ENCODE data around the gene UCN. TPM values are rescaled to one million over a fixed set of nuclear protein-coding genes. Genes with fewer than 3 reads are reported as not detected.
"Not testable (repeated sequence)": the region's sequence is repeated elsewhere in the genome, so short reads cannot be mapped to it uniquely, and the experiment has no call there.

Gene UCN
- total RNA-seq, 4 donors from 2014 or later: 1.8 to 6.1 (median 3.3) TPM

DNA sequence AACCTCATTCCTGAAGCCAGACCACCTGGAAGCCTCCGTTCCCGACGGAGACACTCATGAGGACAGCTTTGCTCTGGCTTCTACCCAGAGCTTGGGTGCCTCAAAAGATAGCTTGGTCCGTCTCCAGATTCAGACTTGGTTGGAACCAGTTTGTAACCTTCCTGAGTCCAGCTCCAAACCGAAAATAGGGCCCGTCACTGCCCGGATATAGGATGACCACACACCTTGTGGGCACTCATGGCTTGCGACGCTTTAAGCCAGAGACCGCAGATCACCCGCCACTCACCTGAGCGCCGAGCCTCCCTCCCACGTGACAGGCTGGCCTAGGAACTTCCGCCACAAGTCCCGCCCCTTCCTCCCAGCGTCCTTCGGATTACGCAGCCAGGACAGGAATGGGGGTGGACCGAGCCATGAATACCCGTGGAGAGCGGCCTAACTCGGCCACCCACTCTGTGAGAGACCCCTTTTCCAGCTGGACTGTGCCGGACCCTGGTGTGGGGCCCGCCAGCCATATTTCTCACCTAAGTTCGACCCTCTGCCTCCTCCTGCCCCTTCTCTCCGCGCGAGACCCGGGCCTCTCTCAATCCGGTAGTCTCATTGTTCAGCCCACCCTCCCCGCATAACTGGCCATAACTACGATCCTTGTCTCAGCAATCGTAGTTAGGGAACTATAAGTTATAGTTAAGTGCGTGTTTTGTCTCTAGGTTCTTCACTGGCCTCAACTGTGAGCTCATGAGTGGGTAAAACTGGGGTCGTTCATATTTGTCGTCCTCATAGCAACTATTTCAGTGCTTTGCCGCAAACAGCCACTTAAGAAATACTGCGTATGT is 14.7 kb upstream of the UCN start, which contains the start of gene MPV17:
Gene MPV17, minus strand, starts transcription at position 332 of the 830 bp plus-strand sequence. CDS start 580 bp downstream, outside the sequence.
- Histone ChIP-seq H3K4me1 (peaks cover 29 to 34% (median 31%) of the 10 kb centered on the region in 4 donors), H3K27me3 (no peaks in the 10 kb centered on the region), H3K9me3 (no peaks in the 10 kb centered on the region), H3K4me3 (peak within 1 kb of the TSS; percentile 78 to 95 (median 84)), H3K36me3 (peaks cover 20 to 26% (median 25%) of the 10 kb centered on the region in 4 donors), H3K27ac (replicated peaks in 1 of 4) (peak within 1 kb of the TSS; percentile 93 to 98 (median 95))
- 0% methylated on average over 25 of the region's 39 CpGs for WGBS
- TF ChIP-seq POLR2AphosphoS5 (IDR thresholded peaks at IDR 0.05): peak; percentile 97 to 98
- TF ChIP-seq EP300 (IDR thresholded peaks at IDR 0.05): no peak
- TF ChIP-seq, protein P1, sequence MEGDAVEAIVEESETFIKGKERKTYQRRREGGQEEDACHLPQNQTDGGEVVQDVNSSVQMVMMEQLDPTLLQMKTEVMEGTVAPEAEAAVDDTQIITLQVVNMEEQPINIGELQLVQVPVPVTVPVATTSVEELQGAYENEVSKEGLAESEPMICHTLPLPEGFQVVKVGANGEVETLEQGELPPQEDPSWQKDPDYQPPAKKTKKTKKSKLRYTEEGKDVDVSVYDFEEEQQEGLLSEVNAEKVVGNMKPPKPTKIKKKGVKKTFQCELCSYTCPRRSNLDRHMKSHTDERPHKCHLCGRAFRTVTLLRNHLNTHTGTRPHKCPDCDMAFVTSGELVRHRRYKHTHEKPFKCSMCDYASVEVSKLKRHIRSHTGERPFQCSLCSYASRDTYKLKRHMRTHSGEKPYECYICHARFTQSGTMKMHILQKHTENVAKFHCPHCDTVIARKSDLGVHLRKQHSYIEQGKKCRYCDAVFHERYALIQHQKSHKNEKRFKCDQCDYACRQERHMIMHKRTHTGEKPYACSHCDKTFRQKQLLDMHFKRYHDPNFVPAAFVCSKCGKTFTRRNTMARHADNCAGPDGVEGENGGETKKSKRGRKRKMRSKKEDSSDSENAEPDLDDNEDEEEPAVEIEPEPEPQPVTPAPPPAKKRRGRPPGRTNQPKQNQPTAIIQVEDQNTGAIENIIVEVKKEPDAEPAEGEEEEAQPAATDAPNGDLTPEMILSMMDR (IDR thresholded peaks at IDR 0.05): no peak
- TF ChIP-seq POLR2A (IDR thresholded peaks at IDR 0.05; ENCODE audit: low read depth): peak; percentile 71
- intact Hi-C loops (cut with DNase I): loop anchor here (5.0 kb wide), 2 partner anchors 34 to 49 kb away; partner anchors contain the start of genes EIF2B4, GTF3C2 and SNX17
- peak; percentile 98 for DNase-seq (ENCODE audit: extremely low spot score)

GRCh38 chr2:27322301-27322765 is 14.1 kb upstream of the UCN start:
- Histone ChIP-seq H3K4me1 (peaks cover 29 to 34% (median 31%) of the 10 kb centered on the region in 4 donors), H3K9me3 (no peaks in the 10 kb centered on the region), H3K27me3 (no peaks in the 10 kb centered on the region), H3K4me3 (peak overlapping the region; percentile 78 to 95 (median 84)), H3K36me3 (peaks cover 13 to 25% (median 21%) of the 10 kb centered on the region in 4 donors), H3K27ac (replicated peaks in 1 of 4) (peak overlapping the region; percentile 93 to 98 (median 95))
- intact Hi-C loops (cut with DNase I): loop anchor here (5.0 kb wide), 2 partner anchors 35 to 50 kb away; partner anchors contain the start of genes EIF2B4, GTF3C2 and SNX17
- no peak for TF ChIP-seq EP300 (IDR thresholded peaks at IDR 0.05)
- no peak for TF ChIP-seq POLR2AphosphoS5 (IDR thresholded peaks at IDR 0.05)
- TF ChIP-seq POLR2A (IDR thresholded peaks at IDR 0.05; ENCODE audit: low read depth): no peak
- no peak for DNase-seq (ENCODE audit: extremely low spot score)
- 8% methylated on average over 2 of the region's 10 CpGs for WGBS

DNA sequence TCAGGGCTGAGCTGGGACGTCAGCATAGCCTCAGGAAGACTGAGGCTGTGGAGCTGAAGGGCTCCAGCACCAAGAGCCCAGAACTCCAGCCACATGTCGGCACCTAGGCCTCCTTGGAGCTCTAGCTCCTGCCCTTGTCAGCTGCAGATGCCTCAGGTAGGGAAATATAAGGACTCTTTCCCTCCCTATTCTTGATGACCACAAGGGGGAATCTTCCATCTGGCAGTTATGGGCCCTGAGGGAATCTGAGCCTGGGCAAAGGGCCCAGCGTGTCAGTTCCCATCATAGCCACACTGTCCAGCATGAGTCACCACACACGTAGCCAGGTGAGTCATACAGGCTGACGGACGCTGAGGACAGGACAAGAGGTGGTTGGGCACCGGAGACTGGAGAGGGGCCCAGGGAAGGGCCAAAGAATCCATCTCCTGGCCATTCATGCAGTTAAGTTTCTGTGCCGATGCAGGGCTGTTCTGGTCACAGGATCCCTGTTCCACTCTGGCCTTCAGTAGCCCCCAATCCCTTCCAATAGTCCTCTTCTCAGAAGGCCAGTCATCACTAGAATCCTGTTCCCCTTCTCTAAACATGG is 12.8 kb upstream of the UCN start:
- Histone ChIP-seq H3K9me3 (no peaks in the 10 kb centered on the region), H3K27ac (replicated peaks in 1 of 4) (peak overlapping the region; percentile 62 to 98 (median 95)), H3K4me1 (peaks cover 29 to 34% (median 31%) of the 10 kb centered on the region in 4 donors), H3K27me3 (no peaks in the 10 kb centered on the region), H3K4me3 (no peak overlapping the region), H3K36me3 (peaks cover 6 to 22% (median 11%) of the 10 kb centered on the region in 4 donors)
- intact Hi-C loops (cut with DNase I): loop anchor here (5.0 kb wide), 2 partner anchors 36 to 51 kb away; partner anchors contain the start of genes EIF2B4, GTF3C2 and SNX17
- TF ChIP-seq, protein P1 (IDR thresholded peaks at IDR 0.05): peak; percentile 36 to 58 (median 55)
- TF ChIP-seq POLR2A (IDR thresholded peaks at IDR 0.05; ENCODE audit: low read depth) (peak; percentile 21), EP300 (IDR thresholded peaks at IDR 0.05) (peak; percentile 49), POLR2AphosphoS5 (IDR thresholded peaks at IDR 0.05) (peak; percentile 88 to 90)
- 37% methylated on average over 6 of the region's 8 CpGs for WGBS
- peak; percentile 96 for DNase-seq (ENCODE audit: extremely low spot score)

- peaks cover 0 to 22% (median 9%) of the 10 kb centered on the region in 4 donors for H3K36me3 ChIP-seq
- 94% methylated on average over 15 of the region's 15 CpGs for WGBS
- H3K4me1 ChIP-seq: peaks cover 29 to 34% (median 31%) of the 10 kb centered on the region in 4 donors
- intact Hi-C loops (cut with DNase I): loop anchor here (5.0 kb wide), 2 partner anchors 37 to 52 kb away; partner anchors contain the start of genes EIF2B4, GTF3C2 and SNX17
- not testable (repeated sequence) for DNase-seq (ENCODE audit: extremely low spot score); H3K27ac ChIP-seq (replicated peaks in 1 of 4); H3K9me3 ChIP-seq; H3K4me3 ChIP-seq; H3K27me3 ChIP-seq
Measured at GRCh38 chr2:27319839-27320238, 11.6 kb upstream of the UCN start.

- TF ChIP-seq POLR2AphosphoS5 (IDR thresholded peaks at IDR 0.05): no peak
- TF ChIP-seq POLR2A (IDR thresholded peaks at IDR 0.05; ENCODE audit: low read depth): no peak
- TF ChIP-seq EP300 (IDR thresholded peaks at IDR 0.05): no peak
- TF ChIP-seq, protein P1 (IDR thresholded peaks at IDR 0.05): no peak
- peaks cover 0 to 34% (median 17%) of the 10 kb centered on the region in 4 donors for H3K36me3 ChIP-seq
Measured at GRCh38 chr2:27316655-27317412, 8.6 kb upstream of the UCN start.

More at GRCh38 chr2:27316655-27317412, 8.6 kb upstream of the UCN start:
- no peak for DNase-seq (ENCODE audit: extremely low spot score)
- intact Hi-C loops (cut with DNase I): no loop called here
- 82% methylated on average over 5 of the region's 12 CpGs for WGBS
- Histone ChIP-seq H3K27me3 (no peaks in the 10 kb centered on the region), H3K9me3 (no peaks in the 10 kb centered on the region), H3K27ac (replicated peaks in 1 of 4) (no peak overlapping the region), H3K4me1 (peaks cover 11 to 16% (median 14%) of the 10 kb centered on the region in 4 donors), H3K4me3 (no peak overlapping the region)
